Stomach (tissue), 9 donors: ENCODE data around the gene FEM1C. TPM values are rescaled to one million over a fixed set of nuclear protein-coding genes. Genes with fewer than 3 reads are reported as not detected.

Source experiments
- DNase-seq, 2 donors: peaks; one replicate each; pipeline versions ENCODE4 v3.0.0 to v3.0.0-alpha.2; 2013 to 2019
- H3K27ac ChIP-seq, 5 donors: fragments of 200-600 bp in 4 of 5; sonication (generic) in 4 of 5; one replicate each; pipeline ENCODE4 v1.5.1; 2013 to 2019; ENCODE audit warnings: mild to moderate bottlenecking in 1 of 5, moderate library complexity in 1 of 5
- H3K27me3 ChIP-seq, 3 donors: fragments of 200-600 bp; sonication (generic); one replicate each; pipeline ENCODE4 v1.5.1; 2017 to 2019; ENCODE audit warnings: mixed run types in 1 of 3
- H3K36me3 ChIP-seq, 4 donors: fragments of 200-600 bp; sonication (generic); 1 replicate in 3 of 4; 2 replicates in 1 of 4; pipeline ENCODE4 v1.5.1; 2016 to 2019
- H3K4me1 ChIP-seq, 4 donors: fragments of 200-600 bp; sonication (generic); one replicate each; pipeline ENCODE4 v1.5.1; 2016 to 2019
- H3K4me3 ChIP-seq, 4 donors: fragments of 200-600 bp; sonication (generic) in 3 of 4; one replicate each; pipeline ENCODE4 v1.5.1; 2016 to 2019; ENCODE audit warnings: mild to moderate bottlenecking in 1 of 4
- H3K9me3 ChIP-seq, 4 donors: fragments of 200-600 bp; sonication (generic); one replicate each; pipeline ENCODE4 v1.5.1; 2016 to 2019
- EP300 ChIP-seq: sonication (generic); formaldehyde crosslinking; IDR thresholded peaks from one replicate; pipeline ENCODE4 v1.6.1; 2017; ENCODE audit warnings: antibody characterized with exemption
- POLR2A ChIP-seq, 4 donors: fragments of 450-650 bp; IDR thresholded peaks; one replicate each; pipeline ENCODE4 v1.6.1; 2016; ENCODE audit warnings: antibody characterized with exemption in 4 of 4, control low read depth in 2 of 4, mild to moderate bottlenecking in 1 of 4, moderate library complexity in 1 of 4
- POLR2AphosphoS5 ChIP-seq, 3 donors: sonication (generic); formaldehyde crosslinking; IDR thresholded peaks; one replicate each; pipeline ENCODE4 v1.6.1; 2016; ENCODE audit warnings: antibody characterized with exemption in 3 of 3
- WGBS, 5 donors: extraction: QIAGEN DNeasy Blood & Tissue Kit in 3 of 5; methylation state at CpG; one replicate each; pipeline versions ENCODE4 v1.1.5 to v1.1.7; 2013 to 2018; 5-methylcytosine and 5-hydroxymethylcytosine counted together
- intact Hi-C: fragments of 100-400 bp; cut with DNase I; formaldehyde crosslinking; loops from one replicate; pipeline ENCODE4 v1.15.1; 2023; ENCODE audit warnings: low total_unique reads
- polyA plus RNA-seq, 3 donors: library from polyadenylated mRNA; stranded (reverse); fragments of 200-250 nt; gene quantifications; one replicate each; pipeline ENCODE4 v1.2.3, GENCODE V29; 2013
- total RNA-seq, 5 donors: library from RNA; depleted of rRNA; stranded (reverse); fragments of >200 nt; gene quantifications; one replicate each; pipeline versions ENCODE4 v1.1.0 to v1.2.3, GENCODE V29; 2014 to 2016
- TF ChIP-seq, protein P1 (sequence below), 7 experiments: fragments of 450-650 bp in 4 of 7; fragments of 200-600 bp in 3 of 7; sonication (generic) in 3 of 7; IDR thresholded peaks; one replicate each; pipeline ENCODE4 v1.5.1; 2016 to 2019; ENCODE audit warnings: antibody characterized with exemption in 7 of 7, control low read depth in 2 of 7, mild to moderate bottlenecking in 1 of 7
- donor health status: healthy with polysubstance abuse.
- donor health status: Bipolar disorder and iron deficiency.
- donor health status: healthy.

FEM1C gene
- total and polyA plus RNA-seq, 8 donors: 5.9 to 55.6 (median 21.7) TPM

GRCh38 chr5:115568668-115569067 lies 24.1 kb upstream of the FEM1C start:
- Histone ChIP-seq H3K4me1 (peaks cover 0 to 7% (median 0%) of the 10 kb centered on the region in 4 donors), H3K4me3 (no peak overlapping the region), H3K27ac (no peak overlapping the region), H3K9me3 (no peaks in the 10 kb centered on the region), H3K27me3 (no peaks in the 10 kb centered on the region), H3K36me3 (no peaks in the 10 kb centered on the region)
- 71 to 83% (median 77%) methylated on average over 1 of the region's 1 CpG for WGBS, 5 donors
- DNase-seq: no peak
- TF ChIP-seq POLR2A (IDR thresholded peaks at IDR 0.05) (no peak), POLR2AphosphoS5 (IDR thresholded peaks at IDR 0.05) (no peak), EP300 (no peak)
- TF ChIP-seq, protein P1, sequence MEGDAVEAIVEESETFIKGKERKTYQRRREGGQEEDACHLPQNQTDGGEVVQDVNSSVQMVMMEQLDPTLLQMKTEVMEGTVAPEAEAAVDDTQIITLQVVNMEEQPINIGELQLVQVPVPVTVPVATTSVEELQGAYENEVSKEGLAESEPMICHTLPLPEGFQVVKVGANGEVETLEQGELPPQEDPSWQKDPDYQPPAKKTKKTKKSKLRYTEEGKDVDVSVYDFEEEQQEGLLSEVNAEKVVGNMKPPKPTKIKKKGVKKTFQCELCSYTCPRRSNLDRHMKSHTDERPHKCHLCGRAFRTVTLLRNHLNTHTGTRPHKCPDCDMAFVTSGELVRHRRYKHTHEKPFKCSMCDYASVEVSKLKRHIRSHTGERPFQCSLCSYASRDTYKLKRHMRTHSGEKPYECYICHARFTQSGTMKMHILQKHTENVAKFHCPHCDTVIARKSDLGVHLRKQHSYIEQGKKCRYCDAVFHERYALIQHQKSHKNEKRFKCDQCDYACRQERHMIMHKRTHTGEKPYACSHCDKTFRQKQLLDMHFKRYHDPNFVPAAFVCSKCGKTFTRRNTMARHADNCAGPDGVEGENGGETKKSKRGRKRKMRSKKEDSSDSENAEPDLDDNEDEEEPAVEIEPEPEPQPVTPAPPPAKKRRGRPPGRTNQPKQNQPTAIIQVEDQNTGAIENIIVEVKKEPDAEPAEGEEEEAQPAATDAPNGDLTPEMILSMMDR (IDR thresholded peaks at IDR 0.05): no peak
- intact Hi-C loops: no loop called here

DNA sequence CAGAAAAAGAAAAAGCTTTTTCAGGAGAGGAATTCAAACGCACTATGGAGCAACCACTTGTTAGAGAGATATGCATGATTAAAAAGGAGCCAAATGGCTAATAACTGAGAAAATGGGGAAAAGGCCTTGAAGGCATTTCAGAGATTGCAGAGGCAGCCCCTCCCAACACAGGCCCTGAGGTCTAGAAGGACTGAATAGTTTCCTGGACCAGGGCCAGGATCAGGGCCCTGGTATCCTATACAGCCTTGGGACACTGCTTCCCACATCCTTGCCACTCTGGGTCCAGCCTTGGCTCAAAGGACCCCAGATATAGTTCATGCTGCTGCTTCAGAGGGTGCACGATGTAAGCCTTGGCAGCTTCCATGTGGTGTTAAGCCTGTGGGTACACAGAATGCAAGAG lies 20.7 kb upstream of the FEM1C start:
- 74 to 83% (median 76%) methylated on average over 2 of the region's 2 CpGs for WGBS, 5 donors
- H3K9me3 ChIP-seq: no peaks in the 10 kb centered on the region
- no peak overlapping the region for H3K4me3 ChIP-seq
- H3K4me1 ChIP-seq: no peaks in the 10 kb centered on the region
- DNase-seq: no peak
- no peaks in the 10 kb centered on the region for H3K36me3 ChIP-seq
- TF ChIP-seq, protein P1 (IDR thresholded peaks at IDR 0.05): no peak
- no peak for TF ChIP-seq EP300
- no peak for TF ChIP-seq POLR2A (IDR thresholded peaks at IDR 0.05)
- TF ChIP-seq POLR2AphosphoS5 (IDR thresholded peaks at IDR 0.05): no peak
- no peak overlapping the region for H3K27ac ChIP-seq
- intact Hi-C loops: no loop called here
- H3K27me3 ChIP-seq: no peaks in the 10 kb centered on the region

DNA sequence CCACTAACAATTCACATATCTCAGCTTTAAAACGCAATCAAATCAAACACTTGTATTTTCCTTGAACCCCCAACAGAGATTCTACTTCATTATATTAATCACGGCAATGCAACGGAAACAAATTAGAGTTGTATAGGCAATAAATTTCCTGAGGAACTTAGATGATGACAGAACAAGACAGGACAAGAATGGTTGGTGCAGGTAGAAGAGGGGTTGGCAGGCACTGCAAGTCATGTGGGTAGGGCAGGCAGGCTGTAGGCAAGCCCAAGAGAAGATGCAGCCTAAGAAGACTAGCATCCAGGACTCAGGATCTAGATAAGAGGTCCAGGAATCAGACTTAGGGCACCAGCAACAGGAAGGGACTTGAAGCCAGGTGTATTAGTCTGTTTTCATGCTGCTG lies 16.6 kb upstream of the FEM1C start:
- Histone ChIP-seq H3K27me3 (no peaks in the 10 kb centered on the region), H3K4me3 (no peak overlapping the region), H3K27ac (no peak overlapping the region), H3K9me3 (no peaks in the 10 kb centered on the region), H3K36me3 (no peaks in the 10 kb centered on the region), H3K4me1 (peaks cover 10 to 24% (median 17%) of the 10 kb centered on the region in 4 donors)
- no peak for DNase-seq
- WGBS, 5 donors: 88 to 97% (median 93%) methylated on average over 3 of the region's 3 CpGs
- TF ChIP-seq, protein P1 (IDR thresholded peaks at IDR 0.05): no peak
- TF ChIP-seq POLR2A (IDR thresholded peaks at IDR 0.05): no peak
- intact Hi-C loops: no loop called here

DNA sequence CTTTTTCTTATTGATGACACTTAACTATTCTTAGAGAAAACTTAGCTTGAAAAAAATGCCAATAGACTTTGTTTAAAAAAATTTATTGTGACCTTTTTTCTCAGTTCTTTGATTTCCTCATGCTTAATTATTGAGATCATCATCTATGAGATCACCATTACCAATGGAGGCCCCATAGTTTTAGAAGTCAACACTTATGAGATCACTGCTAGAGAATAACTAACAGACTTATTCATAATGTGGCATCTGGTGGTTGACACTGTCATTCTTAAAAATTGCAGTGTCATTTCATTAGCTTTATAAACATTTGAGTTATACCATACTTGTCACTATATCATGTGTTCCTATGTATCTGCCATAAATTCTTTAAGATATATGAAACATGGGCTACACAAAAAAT lies 14.9 kb upstream of the FEM1C start:
- intact Hi-C loops: no loop called here
- Histone ChIP-seq H3K27me3 (no peaks in the 10 kb centered on the region), H3K36me3 (no peaks in the 10 kb centered on the region), H3K4me3 (no peak overlapping the region), H3K4me1 (peaks cover 10 to 24% (median 17%) of the 10 kb centered on the region in 4 donors), H3K27ac (no peak overlapping the region), H3K9me3 (no peaks in the 10 kb centered on the region)
- no peak for DNase-seq
- TF ChIP-seq, protein P1 (IDR thresholded peaks at IDR 0.05): no peak
- TF ChIP-seq POLR2AphosphoS5 (IDR thresholded peaks at IDR 0.05) (no peak), POLR2A (IDR thresholded peaks at IDR 0.05) (no peak), EP300 (no peak)
